ENCODE data around the gene SSBP3.
"Not testable (repeated sequence)": the region's sequence is repeated elsewhere in the genome, so short reads cannot be mapped to it uniquely, and the experiment has no call there.

The SSBP3 gene

GRCh38 chr1:54352755-54353154 lies 53.4 kb downstream of the SSBP3 start:
- no peak for DNase-seq (ENCODE audit: low read depth in 2 of 3, low spot score in 1 of 3)

- no peak for DNase-seq (ENCODE audit: low read depth in 2 of 3, low spot score in 1 of 3)
These were observed 55.8 kb downstream of the SSBP3 start for GRCh38 chr1:54350360-54350759.

GRCh38 chr1:54348700-54349021 lies 57.5 kb downstream of the SSBP3 start:
- DNase-seq (ENCODE audit: low read depth in 2 of 3, low spot score in 1 of 3), result no peak

- DNase-seq (ENCODE audit: low read depth in 2 of 3, low spot score in 1 of 3), result no peak
These were observed 58.1 kb downstream of the SSBP3 start for GRCh38 chr1:54347955-54348699.

GRCh38 chr1:54347261-54347954 lies 58.8 kb downstream of the SSBP3 start:
- no peak for DNase-seq (ENCODE audit: low read depth in 2 of 3, low spot score in 1 of 3)

- not testable (repeated sequence) for DNase-seq (ENCODE audit: low read depth in 2 of 3, low spot score in 1 of 3)
These were observed 60.6 kb downstream of the SSBP3 start for GRCh38 chr1:54345548-54345947.

- DNase-seq (ENCODE audit: low read depth in 2 of 3, low spot score in 1 of 3), result no peak
These were observed 61.1 kb downstream of the SSBP3 start for GRCh38 chr1:54345116-54345515.

GRCh38 chr1:54342742-54343687 lies 63.2 kb downstream of the SSBP3 start:
- no peak for DNase-seq (ENCODE audit: low read depth in 2 of 3, low spot score in 1 of 3)

GRCh38 chr1:54342288-54342687 lies 63.9 kb downstream of the SSBP3 start:
- no peak for DNase-seq (ENCODE audit: low read depth in 2 of 3, low spot score in 1 of 3)

GRCh38 chr1:54341763-54342162 lies 64.4 kb downstream of the SSBP3 start:
- no peak for DNase-seq (ENCODE audit: low read depth in 2 of 3, low spot score in 1 of 3)

GRCh38 chr1:54340878-54341277 lies 65.3 kb downstream of the SSBP3 start:
- DNase-seq (ENCODE audit: low read depth in 2 of 3, low spot score in 1 of 3), result no peak

- DNase-seq (ENCODE audit: low read depth in 2 of 3, low spot score in 1 of 3), result no peak
These were observed 65.8 kb downstream of the SSBP3 start for GRCh38 chr1:54340434-54340833.

- no peak for DNase-seq (ENCODE audit: low read depth in 2 of 3, low spot score in 1 of 3)
These were observed 67.1 kb downstream of the SSBP3 start for GRCh38 chr1:54339126-54339525.

GRCh38 chr1:54338464-54338863 lies 67.7 kb downstream of the SSBP3 start:
- no peak for DNase-seq (ENCODE audit: low read depth in 2 of 3, low spot score in 1 of 3)

GRCh38 chr1:54337928-54338327 lies 68.3 kb downstream of the SSBP3 start:
- no peak for DNase-seq (ENCODE audit: low read depth in 2 of 3, low spot score in 1 of 3)

- DNase-seq (ENCODE audit: low read depth in 2 of 3, low spot score in 1 of 3), result no peak
These were observed 69.2 kb downstream of the SSBP3 start for GRCh38 chr1:54337034-54337433.

GRCh38 chr1:54336116-54336515 lies 70.1 kb downstream of the SSBP3 start:
- DNase-seq (ENCODE audit: low read depth in 2 of 3, low spot score in 1 of 3), result no peak

- no peak for DNase-seq (ENCODE audit: low read depth in 2 of 3, low spot score in 1 of 3)
These were observed 70.5 kb downstream of the SSBP3 start for GRCh38 chr1:54335755-54336108.

GRCh38 chr1:54335011-54335754 lies 71.0 kb downstream of the SSBP3 start:
- no peak for DNase-seq (ENCODE audit: low read depth in 2 of 3, low spot score in 1 of 3)

- DNase-seq (ENCODE audit: low read depth in 2 of 3, low spot score in 1 of 3), result no peak
These were observed 73.2 kb downstream of the SSBP3 start for GRCh38 chr1:54332781-54333585.

All from stimulated activated CD4-positive, alpha-beta T cell treated with anti-CD3 and anti-CD28 coated beads, Interleukin-12 subunit alpha, Interleukin-12 subunit beta, amount 100 ng/mL, for 48 hours (primary cell).